NCI-H2081 treated with DMSO at 0.1 percent for 48 hours (cell line): ENCODE results near the gene ETV3L.

Experiments
- DNase-seq: peaks from one replicate; lab custom pipeline; 2025; lab: John Stamatoyannopoulos, UW

The ETV3L gene

GRCh38 chr1:157099633-157100009 lies at the start of gene ETV3L:
Gene ETV3L (minus strand): TSS chr1:157099808. CDS start chr1:157099523, 285 bp downstream.
- DNase-seq, result no peak

GRCh38 chr1:157147906-157148700 lies 48.5 kb upstream of the ETV3L start:
- DNase-seq, result no peak

GRCh38 chr1:157147037-157147436 lies 47.4 kb upstream of the ETV3L start:
- DNase-seq, result no peak

DNA sequence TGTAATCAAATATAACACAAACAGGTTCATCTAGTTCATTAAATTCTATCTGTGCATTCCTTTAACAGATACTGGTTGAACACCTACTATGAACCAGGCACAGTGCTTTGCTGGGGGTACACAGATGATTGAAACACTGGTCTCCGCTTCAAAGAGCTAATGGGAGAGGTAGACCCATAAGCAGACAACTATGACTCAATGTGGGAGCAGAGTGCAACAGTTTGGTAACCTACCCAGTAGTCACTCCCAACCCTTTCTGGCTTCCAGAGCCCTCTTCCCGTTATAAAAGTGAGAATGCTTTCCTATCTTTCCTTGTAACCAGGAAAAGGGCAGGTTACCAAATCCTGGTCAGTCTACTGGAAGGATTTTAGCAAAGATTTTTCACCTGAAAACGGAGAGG lies 46.6 kb upstream of the ETV3L start:
- no peak for DNase-seq

DNA sequence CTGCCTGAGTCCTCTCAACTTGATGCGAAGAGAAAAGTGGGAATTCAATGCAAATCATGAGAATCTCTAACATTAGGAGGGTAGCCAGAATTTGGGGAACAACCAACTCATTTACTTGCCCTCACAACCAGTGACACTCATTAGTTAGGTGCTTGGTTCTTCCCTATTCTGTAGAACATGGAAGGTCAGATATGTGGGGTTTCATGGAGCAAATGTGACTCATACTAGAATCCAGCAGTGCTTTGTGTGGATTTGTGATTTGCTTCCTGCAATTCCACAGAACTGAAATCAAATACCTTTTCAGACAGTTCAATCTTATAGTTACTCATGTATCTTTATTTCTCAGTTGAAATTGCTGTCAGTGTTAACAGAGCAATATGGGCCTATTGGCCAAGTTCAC lies 45.5 kb upstream of the ETV3L start:
- DNase-seq, result no peak

- no peak for DNase-seq
Observed at GRCh38 chr1:157144509-157144908, 44.9 kb upstream of the ETV3L start.

DNA sequence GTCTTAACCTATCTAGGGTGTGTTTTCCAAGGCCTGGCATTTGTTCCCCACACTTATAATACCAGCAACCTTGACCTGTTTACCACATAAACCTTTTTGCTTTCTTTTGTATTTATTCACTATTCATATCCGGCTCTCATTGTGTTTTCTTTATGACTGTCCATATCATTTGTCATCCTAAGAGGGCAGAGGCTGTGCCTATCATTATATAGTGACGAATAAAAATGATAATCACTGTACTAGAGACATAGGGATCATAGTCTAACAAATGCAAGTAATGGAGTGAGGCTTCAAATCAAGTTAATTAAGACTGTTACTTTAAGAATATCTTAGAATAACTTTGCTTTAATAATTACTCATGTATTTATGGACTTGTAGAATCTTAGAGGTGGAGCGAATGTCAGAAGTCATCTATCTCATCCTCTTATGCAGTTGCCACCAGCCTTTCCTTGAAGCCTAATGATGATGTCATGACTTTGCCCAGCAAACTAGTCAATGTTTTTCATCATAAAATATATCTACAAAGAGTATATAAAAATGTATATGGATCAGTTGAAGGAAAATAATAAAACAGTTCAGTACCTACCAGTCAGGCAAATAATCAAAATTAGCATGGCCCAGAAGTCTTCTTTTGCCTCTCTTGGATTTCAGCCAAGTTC lies 43.3 kb upstream of the ETV3L start:
- DNase-seq, result no peak

GRCh38 chr1:157142201-157142600 lies 42.6 kb upstream of the ETV3L start:
- DNase-seq, result no peak

DNA sequence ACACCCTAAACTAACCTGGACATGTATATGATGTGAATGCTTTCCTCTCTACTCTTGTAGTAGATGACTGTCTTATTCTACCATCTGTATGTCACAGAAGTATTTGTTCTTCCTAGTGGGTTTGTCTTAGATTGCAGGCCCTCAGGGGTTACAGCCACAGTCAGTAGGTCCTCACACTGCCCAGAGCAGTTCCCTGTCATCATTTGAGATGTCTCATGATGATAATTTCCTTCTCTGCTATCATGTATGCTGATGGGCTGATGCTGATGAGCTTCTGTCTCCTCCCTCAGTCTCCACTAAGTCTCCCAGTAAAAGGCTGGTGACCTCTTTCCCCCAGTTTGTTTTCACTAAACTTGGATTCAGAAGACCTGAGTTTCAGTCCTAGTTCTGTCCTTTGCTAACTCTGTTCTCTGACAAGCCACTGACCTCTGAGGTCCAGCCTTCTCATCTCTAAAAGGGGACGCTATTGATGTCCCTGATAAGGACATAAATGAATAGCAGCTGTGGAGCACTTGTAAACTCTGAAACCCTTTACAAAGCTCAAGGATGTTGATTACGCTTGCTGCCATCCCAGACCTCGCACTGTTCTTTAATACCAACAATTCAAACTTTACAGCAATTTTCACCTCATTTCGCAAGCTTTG lies 41.7 kb upstream of the ETV3L start:
- no peak for DNase-seq

DNA sequence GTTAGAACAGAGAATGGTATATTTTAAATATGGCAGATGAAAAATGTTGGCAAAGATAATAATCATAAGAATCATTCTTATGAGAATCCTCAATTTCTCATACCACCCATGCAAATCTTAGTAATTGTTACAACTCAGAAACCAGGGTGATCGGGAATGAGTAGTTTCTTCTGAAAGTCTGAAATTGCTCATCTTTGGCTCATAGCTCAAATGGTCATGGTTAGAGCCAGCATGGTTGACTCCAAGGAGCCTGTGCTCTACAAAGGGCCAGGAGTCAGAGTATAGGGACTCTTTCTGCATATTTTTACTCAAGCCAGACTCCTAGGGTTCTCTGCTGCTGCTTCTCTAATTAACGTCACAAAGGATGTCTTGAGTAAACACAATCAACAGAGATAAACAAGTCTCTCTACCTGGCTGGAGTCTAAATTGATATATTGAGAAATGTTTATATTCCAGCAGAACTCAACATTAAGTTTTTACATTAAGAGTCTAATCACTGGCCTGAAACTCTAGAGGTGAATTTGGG lies 40.5 kb upstream of the ETV3L start:
- no peak for DNase-seq

DNA sequence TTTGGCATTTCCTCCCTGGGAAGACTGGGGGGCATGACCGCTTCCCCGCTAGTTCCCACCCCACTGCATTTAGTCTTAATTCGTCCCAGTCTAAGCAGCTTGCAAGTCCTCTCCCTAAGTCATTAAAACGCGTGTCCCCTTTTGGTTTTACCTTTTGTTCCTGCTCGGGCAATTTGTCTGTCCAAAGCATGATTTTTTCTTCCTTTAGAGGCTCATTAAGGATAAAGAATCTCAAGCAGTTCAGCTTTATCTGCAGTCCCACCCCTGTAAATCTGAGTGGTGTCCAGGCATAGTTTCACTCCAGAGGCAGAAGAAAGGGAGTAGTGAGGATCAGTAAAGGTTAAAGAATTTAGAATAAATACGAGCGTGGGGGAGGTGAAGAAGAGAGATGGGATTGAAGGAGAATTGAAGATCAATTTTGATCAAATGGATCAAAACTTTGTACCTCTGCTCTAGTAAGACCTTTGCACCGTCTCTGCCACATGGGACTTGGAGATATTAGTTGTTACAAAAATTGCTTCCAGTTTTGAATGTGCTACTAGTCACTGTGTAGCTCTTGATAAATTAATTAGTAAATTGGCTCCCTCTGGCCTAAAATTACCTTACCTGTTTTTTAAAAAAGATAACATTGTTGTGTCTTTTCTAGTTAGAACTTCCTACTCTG lies 39.6 kb upstream of the ETV3L start:
- no peak for DNase-seq

- peak; percentile 72 for DNase-seq
Observed at GRCh38 chr1:157138220-157139051, 38.8 kb upstream of the ETV3L start, which contains the start of gene ETV3. Gene ETV3 (minus strand): TSS chr1:157138395. CDS start chr1:157136352, 2,043 bp downstream.

DNA sequence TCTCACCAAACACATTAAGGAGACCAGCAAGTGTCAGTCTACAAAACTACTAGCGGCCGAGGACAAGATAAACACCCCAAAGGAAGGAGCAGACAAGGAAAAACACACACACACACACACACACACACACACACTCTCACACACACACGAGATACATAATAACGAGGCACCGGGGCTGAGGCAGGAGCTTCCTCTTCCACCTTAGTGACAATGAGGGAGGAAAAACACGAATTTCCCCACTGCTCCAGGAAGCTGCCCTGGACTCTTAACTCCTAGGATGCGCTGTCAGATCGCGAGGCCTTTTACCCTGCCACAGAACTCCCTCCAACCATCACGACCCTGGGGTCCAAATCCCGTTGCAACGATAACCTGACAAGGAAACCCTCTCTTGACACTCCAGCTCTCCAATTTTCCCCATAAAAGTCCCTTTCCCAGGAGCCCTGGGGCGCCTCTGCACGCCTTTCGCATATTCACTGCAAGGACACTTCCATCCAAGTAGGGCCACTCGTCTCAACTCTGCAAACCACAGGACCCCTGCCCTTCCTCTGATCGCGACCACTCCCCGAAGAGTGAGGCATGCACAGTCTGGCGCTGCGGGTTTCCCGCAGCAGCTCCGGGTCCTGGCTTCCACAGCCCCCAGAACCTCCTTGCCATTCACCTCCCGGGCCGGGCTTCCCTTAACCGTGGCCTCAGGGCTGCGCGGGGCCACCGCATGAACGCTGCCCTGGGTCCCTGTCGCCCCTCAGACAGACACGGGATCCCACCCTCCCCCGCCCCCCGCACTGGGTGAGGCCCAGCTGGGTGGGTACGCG lies 38.0 kb upstream of the ETV3L start:
- no peak for DNase-seq

DNA sequence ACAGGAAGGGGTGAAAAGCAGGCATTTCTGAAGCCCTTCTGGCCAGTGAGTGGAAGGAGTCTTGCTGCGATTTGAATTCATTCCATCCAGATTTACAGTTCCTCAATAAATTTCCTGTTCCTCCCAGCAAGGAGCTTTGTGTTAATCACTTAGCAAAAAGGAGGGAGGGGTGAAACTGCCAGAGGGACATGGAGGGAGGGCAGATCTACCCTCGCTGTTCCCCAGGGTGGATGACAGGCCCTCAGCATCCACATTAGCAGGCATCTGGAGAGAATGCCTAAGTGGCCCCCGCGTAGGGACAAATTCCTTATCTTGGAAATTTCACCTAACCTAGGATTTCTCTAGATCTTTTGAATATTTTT lies 37.4 kb upstream of the ETV3L start:
- DNase-seq, result peak; percentile 1

GRCh38 chr1:157136133-157136532 lies 36.5 kb upstream of the ETV3L start:
- DNase-seq, result no peak

- no peak for DNase-seq
Observed at GRCh38 chr1:157135646-157136045, 36.0 kb upstream of the ETV3L start.

DNA sequence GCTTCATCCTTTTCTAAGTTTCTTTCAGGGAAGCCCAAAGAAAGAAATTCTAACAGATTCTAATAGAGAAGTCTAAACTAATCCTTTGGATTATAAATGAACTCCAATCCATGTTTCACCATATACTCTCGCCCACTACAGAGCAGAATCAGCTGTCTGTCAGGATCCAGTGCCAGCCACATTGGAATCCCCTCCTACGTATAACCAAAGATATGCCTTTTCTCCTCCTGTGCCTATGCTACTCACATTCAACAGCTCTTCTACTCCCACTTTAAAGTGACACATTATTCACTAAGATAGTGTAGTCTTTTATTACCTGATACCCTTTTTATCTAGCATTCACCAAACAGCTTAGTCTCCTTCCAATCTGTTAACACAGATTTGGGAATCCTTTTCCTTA lies 35.5 kb upstream of the ETV3L start:
- DNase-seq, result no peak

DNA sequence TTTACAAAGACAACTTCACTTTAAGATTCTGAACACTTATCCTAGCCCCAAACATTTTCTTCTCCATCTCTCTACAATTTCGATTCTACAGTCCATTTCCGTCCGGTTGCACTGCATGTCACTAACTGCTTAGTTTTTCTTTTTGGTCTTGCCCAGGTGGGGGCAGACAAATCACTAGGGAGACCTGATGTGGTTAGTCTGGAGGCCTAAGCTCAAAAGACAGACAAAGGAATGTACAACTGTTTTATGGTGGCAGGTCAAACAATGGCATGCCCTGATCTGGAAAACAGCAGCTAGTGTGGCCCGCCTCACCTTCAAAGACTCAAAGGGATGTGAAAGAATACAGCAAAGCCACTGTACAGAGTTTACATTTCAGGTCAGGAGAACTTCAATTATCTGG lies 34.8 kb upstream of the ETV3L start:
- no peak for DNase-seq

DNA sequence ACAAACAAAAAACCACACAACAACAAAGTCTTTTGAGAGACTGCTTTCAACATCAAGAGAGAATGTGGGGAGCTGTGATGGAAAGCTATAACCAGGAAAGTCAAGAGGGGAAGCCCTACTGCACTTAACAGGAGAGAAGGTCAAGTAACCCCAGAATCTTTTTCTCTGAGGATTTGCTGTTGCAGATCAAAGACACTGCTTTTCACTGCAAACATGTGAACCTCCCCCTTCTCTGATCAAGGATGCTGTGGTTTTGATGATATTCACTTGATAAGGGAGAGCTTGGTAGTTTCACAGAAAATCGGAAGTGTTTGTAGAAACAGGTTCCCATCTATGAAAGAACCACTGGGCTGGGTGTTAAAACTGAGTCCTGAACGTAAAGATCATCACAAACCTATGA lies 33.8 kb upstream of the ETV3L start:
- DNase-seq, result no peak

- DNase-seq, result no peak
Observed at GRCh38 chr1:157132616-157133167, 33.1 kb upstream of the ETV3L start.
